ENCODE measurements around the gene ALB.

DNA sequence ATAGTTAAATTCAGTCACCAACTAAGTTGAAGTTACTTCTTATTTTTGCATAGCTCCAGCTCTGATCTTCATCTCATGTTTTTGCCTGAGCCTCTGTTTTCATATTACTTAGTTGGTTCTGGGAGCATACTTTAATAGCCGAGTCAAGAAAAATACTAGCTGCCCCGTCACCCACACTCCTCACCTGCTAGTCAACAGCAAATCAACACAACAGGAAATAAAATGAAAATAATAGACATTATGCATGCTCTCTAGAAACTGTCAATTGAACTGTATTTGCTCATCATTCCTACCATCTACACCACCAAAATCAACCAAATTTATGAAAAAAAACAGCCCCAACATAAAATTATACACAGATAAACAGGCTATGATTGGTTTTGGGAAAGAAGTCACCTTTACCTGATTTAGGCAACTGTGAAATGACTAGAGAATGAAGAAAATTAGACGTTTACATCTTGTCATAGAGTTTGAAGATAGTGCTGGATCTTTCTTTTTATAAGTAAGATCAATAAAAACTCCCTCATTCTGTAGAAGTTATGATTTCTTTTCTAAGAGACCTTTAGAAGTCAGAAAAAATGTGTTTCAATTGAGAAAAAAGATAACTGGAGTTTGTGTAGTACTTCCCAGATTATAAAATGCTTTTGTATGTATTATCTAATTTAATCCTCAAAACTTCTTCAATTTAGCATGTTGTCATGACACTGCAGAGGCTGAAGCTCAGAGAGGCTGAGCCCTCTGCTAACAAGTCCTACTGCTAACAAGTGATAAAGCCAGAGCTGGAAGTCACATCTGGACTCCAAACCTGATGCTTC lies 7.0 kb downstream of the ALB start:
- TF ChIP-seq CTCF (IDR thresholded peaks at IDR 0.05) = no peak
- no peak for TF ChIP-seq ZFX (IDR thresholded peaks at IDR 0.05; ENCODE audit: borderline replicate concordance)
